ENCODE measurements around the gene IGF1R. TPM values are rescaled to one million over a fixed set of nuclear protein-coding genes. Genes with fewer than 3 reads are reported as not detected.

IGF1R gene
- total and polyA plus RNA-seq, 2 donors (not counting 3 experiments of a cell fraction or from before 2014, with no cell fraction given): 16.1 to 59.1 TPM

DNA sequence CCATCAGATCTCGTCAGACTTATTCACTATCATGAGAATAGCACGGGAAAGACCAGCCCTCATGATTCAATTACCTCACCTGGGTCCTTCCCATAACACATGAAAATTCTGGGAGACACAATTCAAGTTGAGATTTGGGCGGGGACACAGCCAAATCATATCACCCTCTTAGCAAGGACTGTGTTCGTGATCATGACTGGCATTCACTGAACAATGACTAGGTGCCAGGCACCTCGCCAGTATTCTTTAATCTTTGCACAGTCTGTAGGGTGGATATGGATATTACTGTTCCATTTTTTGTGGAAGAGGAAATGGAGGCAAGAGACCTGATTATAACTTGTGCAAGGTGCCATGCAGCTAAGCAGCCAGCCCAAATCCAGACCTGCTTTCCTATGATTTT is 77.5 kb downstream of the IGF1R start:
- intact Hi-C loops (cut with micrococcal nuclease): loop anchor here (2.0 kb wide), 2 partner anchors 75 to 189 kb away; no protein-coding TSS in a partner anchor
- H3K9me3 ChIP-seq (replicated peaks; ENCODE audit: control insufficient read depth, insufficient read depth, low read length): no peaks in the 10 kb centered on the region
- H3K27ac ChIP-seq (ENCODE audit: insufficient read depth, low read depth, low read length): no peak overlapping the region
- no peak for TF ChIP-seq JUN (IDR thresholded peaks at IDR 0.05; ENCODE audit: borderline replicate concordance, insufficient read depth, insufficient read length, low read depth)
- TF ChIP-seq MYC (IDR thresholded peaks at IDR 0.05; ENCODE audit: low read depth, low read length): no peak
- TF ChIP-seq GATA2 (IDR thresholded peaks at IDR 0.05; ENCODE audit: insufficient read depth, insufficient read length, low read depth, low read length): no peak
- no peak for TF ChIP-seq POLR2AphosphoS5 (IDR thresholded peaks at IDR 0.05; ENCODE audit: insufficient read depth, low read depth, low read length)
- TF ChIP-seq, protein P1, sequence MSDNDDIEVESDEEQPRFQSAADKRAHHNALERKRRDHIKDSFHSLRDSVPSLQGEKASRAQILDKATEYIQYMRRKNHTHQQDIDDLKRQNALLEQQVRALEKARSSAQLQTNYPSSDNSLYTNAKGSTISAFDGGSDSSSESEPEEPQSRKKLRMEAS (IDR thresholded peaks at IDR 0.05; ENCODE audit: insufficient read depth, insufficient read length): no peak
- no peak for TF ChIP-seq CTCF (IDR thresholded peaks at IDR 0.05; ENCODE audit: extremely low read depth in 1 of 2, insufficient read depth in 1 of 2, low read depth in 1 of 2, low read length in 2 of 2)
- TF ChIP-seq EZH2 (IDR thresholded peaks at IDR 0.05; ENCODE audit: borderline replicate concordance, low read depth, low read length, severe bottlenecking): no peak
- no peak for TF ChIP-seq POLR2A (IDR thresholded peaks at IDR 0.05; ENCODE audit: low read depth, low read length)
- no peak for TF ChIP-seq FOS (IDR thresholded peaks at IDR 0.05; ENCODE audit: borderline replicate concordance, insufficient read depth, low read length)
- no TSS peak for BruUV-seq (replicated peaks)
- no peak overlapping the region for H2AFZ ChIP-seq (ENCODE audit: low read depth, low read length)
- no peak overlapping the region for H3K4me2 ChIP-seq (ENCODE audit: insufficient read depth, low read length)
- no peaks in the 10 kb centered on the region for H3K27me3 ChIP-seq (ENCODE audit: control insufficient read depth in 2 of 2, insufficient read depth in 2 of 2, low read length in 2 of 2)
- peaks cover 32% of the 10 kb centered on the region for H3K79me2 ChIP-seq (ENCODE audit: control insufficient read depth, insufficient read depth, low read length)
- CTCF ChIA-PET: interaction anchor here (0.7 to 1.1 kb wide), 2 partner anchors 11 to 53 kb away, joined by 3 to 4 read pairs; no protein-coding TSS in a partner anchor
- DNase-seq (ENCODE audit: low read depth, low spot score): no peak
- H3K4me1 ChIP-seq (ENCODE audit: control insufficient read depth, extremely low read depth, insufficient read depth, low read length): peaks cover 35% of the 10 kb centered on the region
- FAIRE-seq: no peak
- no peaks in the 10 kb centered on the region for H3K9me1 ChIP-seq (replicated peaks; ENCODE audit: control insufficient read depth, extremely low read depth, insufficient read depth, low read length)
- POLR2A ChIA-PET: no interaction called here
- no peak overlapping the region for H3K9ac ChIP-seq (replicated peaks; ENCODE audit: extremely low read depth, insufficient read depth, low read length)
- no peaks in the 10 kb centered on the region for H3K36me3 ChIP-seq (ENCODE audit: control insufficient read depth in 2 of 2, extremely low read depth in 1 of 2, insufficient read depth in 2 of 2, low read length in 2 of 2)
- H4K20me1 ChIP-seq (replicated peaks; ENCODE audit: control insufficient read depth, extremely low read depth, insufficient read depth, low read length): no peaks in the 10 kb centered on the region
- H3K4me3 ChIP-seq (replicated peaks in 1 of 3; ENCODE audit: insufficient read depth in 1 of 3, low read depth in 1 of 3, low read length in 3 of 3): no peak overlapping the region
- dilution Hi-C loops (cut with MboI; ENCODE audit: extremely low pct_ligation_motif_present, low sequenced_read_pairs): no loop called here
